ENCODE measurements around the gene TBC1D14. TPM values are rescaled to one million over a fixed set of nuclear protein-coding genes. Genes with fewer than 3 reads are reported as not detected.
A peak's percentile ranks its signal among the peaks of the same experiment; 100 is the strongest.

Gene TBC1D14
- total RNA-seq, 4 donors from 2014 or later: 36.0 to 56.2 (median 41.4) TPM

GRCh38 chr4:6986781-6987587, 77.4 kb downstream of the TBC1D14 start:
- Histone ChIP-seq H3K4me1 (peaks cover 80% of the 10 kb centered on the region in 2 donors), H3K4me3 (peak overlapping the region; percentile 84 to 97 (median 88)), H3K27me3 (no peaks in the 10 kb centered on the region), H3K36me3 (no peaks in the 10 kb centered on the region), H3K27ac (peak overlapping the region; percentile 93 to 99 (median 98)), H3K9me3 (no peaks in the 10 kb centered on the region)
- DNase-seq (peak; percentile 94 to 95), ATAC-seq (peak; percentile 81 to 86)
- intact Hi-C loops (cut with DNase I; ENCODE audit: low total_unique reads): loop anchor here (1.0 to 5.0 kb wide), 6 partner anchors 14 to 270 kb away; partner anchors contain the start of genes BLOC1S4, GRPEL1, KIAA0232 and TADA2B
- TF ChIP-seq POLR2A (IDR thresholded peaks at IDR 0.05) (peak; percentile 89 to 92), CTCF (IDR thresholded peaks at IDR 0.05 in 4 of 5, conservative IDR thresholded peaks at IDR 0.05 in 1 of 5) (peak in 1 of 5 experiments; percentile 5)
- in situ Hi-C loops (cut with MboI; ENCODE audit: low sequenced_read_pairs in 4 of 4): loop anchor here in 2 of 4 donors (10.0 kb wide), 3 partner anchors 72 to 212 kb away; no protein-coding TSS in a partner anchor

GRCh38 chr4:6987588-6987961, 77.9 kb downstream of the TBC1D14 start:
- peaks cover 80 to 85% of the 10 kb centered on the region in 2 donors for H3K4me1 ChIP-seq

DNA sequence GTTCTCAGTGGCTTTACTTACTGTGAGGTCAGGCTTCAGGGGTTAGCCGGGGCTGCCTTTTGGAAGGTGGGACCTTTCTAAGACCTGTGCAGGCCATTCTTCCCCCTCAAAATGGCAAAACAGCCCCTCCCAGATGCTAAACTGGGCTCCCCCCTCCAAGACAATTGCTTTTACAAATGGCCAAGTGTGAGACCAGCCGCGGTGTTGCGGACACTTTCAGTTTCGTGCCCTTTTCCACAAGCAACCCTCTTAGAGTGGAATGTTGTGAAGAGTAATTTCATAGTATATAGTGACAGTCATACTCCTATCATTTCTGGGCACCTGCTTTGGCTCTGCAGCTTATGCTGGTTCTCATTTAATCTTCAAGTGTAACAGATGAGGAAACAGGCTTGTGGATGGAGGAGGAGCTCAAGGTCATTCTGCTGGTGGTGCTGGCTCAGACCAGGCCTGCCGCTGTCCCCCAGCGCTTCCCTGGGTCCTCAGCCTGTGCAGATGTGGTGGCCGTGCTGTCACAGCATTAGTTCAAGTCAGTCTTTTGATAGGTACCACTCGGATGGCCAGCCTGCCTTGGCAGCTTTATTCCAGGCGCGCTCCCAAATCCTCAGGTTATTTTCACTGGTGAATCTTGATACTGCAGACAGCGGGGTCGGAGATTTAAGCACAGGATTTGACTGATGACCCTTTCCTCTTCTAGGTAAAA, 78.5 kb downstream of the TBC1D14 start:
- ATAC-seq (no peak), DNase-seq (no peak)
- peak overlapping the region; percentile 93 to 99 (median 98) for H3K27ac ChIP-seq
- no peaks in the 10 kb centered on the region for H3K27me3 ChIP-seq
- in situ Hi-C loops (cut with MboI; ENCODE audit: low sequenced_read_pairs in 4 of 4): loop anchor here in 2 of 4 donors (10.0 kb wide), 3 partner anchors 73 to 213 kb away; no protein-coding TSS in a partner anchor
- TF ChIP-seq CTCF (IDR thresholded peaks at IDR 0.05 in 4 of 5, conservative IDR thresholded peaks at IDR 0.05 in 1 of 5): no peak
- no peak for TF ChIP-seq POLR2A (IDR thresholded peaks at IDR 0.05)
- intact Hi-C loops (cut with DNase I; ENCODE audit: low total_unique reads): loop anchor here (5.0 kb wide), 1 partner anchor 271 kb away; the partner anchor contains the start of gene BLOC1S4
- no peaks in the 10 kb centered on the region for H3K9me3 ChIP-seq
- peak overlapping the region; percentile 72 to 97 (median 88) for H3K4me3 ChIP-seq
- no peaks in the 10 kb centered on the region for H3K36me3 ChIP-seq
- H3K4me1 ChIP-seq: peaks cover 80 to 84% of the 10 kb centered on the region in 2 donors

More at GRCh38 chr4:6987588-6987961, 77.9 kb downstream of the TBC1D14 start:
- in situ Hi-C loops (cut with MboI; ENCODE audit: low sequenced_read_pairs in 4 of 4): loop anchor here in 2 of 4 donors (10.0 kb wide), 3 partner anchors 73 to 213 kb away; no protein-coding TSS in a partner anchor
- H3K36me3 ChIP-seq: no peaks in the 10 kb centered on the region
- peak in 1 of 2 donors; percentile 8 for ATAC-seq
- no peak for TF ChIP-seq CTCF (IDR thresholded peaks at IDR 0.05 in 4 of 5, conservative IDR thresholded peaks at IDR 0.05 in 1 of 5)
- TF ChIP-seq POLR2A (IDR thresholded peaks at IDR 0.05): no peak
- peak overlapping the region; percentile 93 to 99 (median 98) for H3K27ac ChIP-seq
- intact Hi-C loops (cut with DNase I; ENCODE audit: low total_unique reads): loop anchor here (1.0 to 5.0 kb wide), 4 partner anchors 15 to 270 kb away; partner anchors contain the start of genes BLOC1S4, GRPEL1 and KIAA0232
- no peak for DNase-seq
- no peaks in the 10 kb centered on the region for H3K9me3 ChIP-seq
- peak overlapping the region; percentile 72 to 97 (median 88) for H3K4me3 ChIP-seq
- no peaks in the 10 kb centered on the region for H3K27me3 ChIP-seq

- no peak for DNase-seq
- Histone ChIP-seq H3K4me3 (no peak overlapping the region), H3K27ac (peak overlapping the region; percentile 93 to 99 (median 98)), H3K4me1 (peaks cover 77 to 82% of the 10 kb centered on the region in 2 donors), H3K36me3 (no peaks in the 10 kb centered on the region), H3K9me3 (no peaks in the 10 kb centered on the region), H3K27me3 (no peaks in the 10 kb centered on the region)
- no peak for ATAC-seq
- in situ Hi-C loops (cut with MboI; ENCODE audit: low sequenced_read_pairs in 4 of 4) (loop anchor here in 2 of 4 donors (10.0 kb wide), 3 partner anchors 75 to 215 kb away; no protein-coding TSS in a partner anchor), intact Hi-C loops (cut with DNase I; ENCODE audit: low total_unique reads) (loop anchor here (5.0 kb wide), 1 partner anchor 272 kb away; the partner anchor contains the start of gene BLOC1S4)
- no peak for TF ChIP-seq POLR2A (IDR thresholded peaks at IDR 0.05)
Measured at GRCh38 chr4:6989331-6989923, 79.8 kb downstream of the TBC1D14 start.

All from gastrocnemius medialis (tissue), 4 donors.